HG03097 (cell line): ENCODE results near the gene CHMP2A.

ENCODE experiments used
- ATAC-seq: cut with Tn5 transposase; IDR thresholded peaks from one replicate; pipeline ENCODE4 v1.9.1; 2021; ENCODE audit not compliant: unreplicated experiment, low FRiP score

Gene CHMP2A

GRCh38 chr19:58556622-58557220, 1.8 kb upstream of the CHMP2A start:
- ATAC-seq, result no peak

- no peak for ATAC-seq
Observed at GRCh38 chr19:58555920-58556621, 1.2 kb upstream of the CHMP2A start.

- no peak for ATAC-seq
Observed at GRCh38 chr19:58555369-58555885, 522 bp upstream of the CHMP2A start.

- no peak for ATAC-seq
Observed at GRCh38 chr19:58553799-58554493, 959 bp downstream of the CHMP2A start.

- ATAC-seq, result no peak
Observed at GRCh38 chr19:58552655-58553054, 2.2 kb downstream of the CHMP2A start.

- ATAC-seq, result no peak
Observed at GRCh38 chr19:58551577-58552471, 3.1 kb downstream of the CHMP2A start.

- no peak for ATAC-seq
Observed at GRCh38 chr19:58551123-58551497, 3.8 kb downstream of the CHMP2A start.

GRCh38 chr19:58550362-58551122, 4.4 kb downstream of the CHMP2A start:
- no peak for ATAC-seq

GRCh38 chr19:58549664-58550361, 5.1 kb downstream of the CHMP2A start:
- ATAC-seq, result no peak

- ATAC-seq, result no peak
Observed at GRCh38 chr19:58548859-58549663, 5.8 kb downstream of the CHMP2A start.

- ATAC-seq, result no peak
Observed at GRCh38 chr19:58547323-58548312, 7.3 kb downstream of the CHMP2A start.

GRCh38 chr19:58546019-58546530, 8.8 kb downstream of the CHMP2A start:
- ATAC-seq, result no peak

GRCh38 chr19:58545286-58546018, 9.5 kb downstream of the CHMP2A start:
- ATAC-seq, result no peak

GRCh38 chr19:58544591-58545285, 10.2 kb downstream of the CHMP2A start:
- ATAC-seq, result peak; percentile 50

GRCh38 chr19:58543826-58544590, 10.9 kb downstream of the CHMP2A start, which contains the start of gene TRIM28:
TSS of gene TRIM28 (plus strand) at chr19:58544064. CDS start at chr19:58544758, 694 bp downstream.
- ATAC-seq, result peak; percentile 78
